ENCODE measurements around the gene LMCD1. TPM values are rescaled to one million over a fixed set of nuclear protein-coding genes. Genes with fewer than 3 reads are reported as not detected.
"Not testable (repeated sequence)": the region's sequence is repeated elsewhere in the genome, so short reads cannot be mapped to it uniquely, and the experiment has no call there.

LMCD1 gene
- total and polyA plus RNA-seq, 4 experiments from 2014 or later, result 0.53 to 2.2 (median 1.3) TPM

DNA sequence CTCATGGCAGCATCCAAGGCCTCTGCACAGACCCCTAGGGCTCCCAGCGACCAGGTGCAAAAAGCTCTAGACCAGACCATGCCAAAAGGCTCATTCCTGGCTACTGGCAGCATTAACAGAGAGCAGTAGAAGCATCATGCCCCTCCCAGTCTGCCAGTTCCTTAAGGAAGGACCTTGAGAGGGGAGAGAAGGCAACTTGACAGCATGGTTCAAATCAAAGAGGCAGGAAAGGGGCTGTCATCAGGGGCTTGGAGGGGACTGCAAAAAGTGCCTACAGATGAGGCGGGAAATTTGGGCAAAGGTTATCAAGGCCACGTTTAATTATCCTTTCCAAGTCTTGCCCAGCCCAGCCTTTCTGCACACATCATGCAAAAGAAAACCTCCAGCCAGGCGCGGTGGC lies 78.3 kb downstream of the LMCD1 start:
- intact Hi-C loops (cut with micrococcal nuclease), result no loop called here
- H3K4me1 ChIP-seq (ENCODE audit: insufficient read depth, low read length), result no peaks in the 10 kb centered on the region
- no peak overlapping the region for H3K27ac ChIP-seq (ENCODE audit: low read depth, low read length)
- POLR2A ChIA-PET (ENCODE audit: partially characterized antibody), result no interaction called here
- H3K4me3 ChIP-seq (ENCODE audit: low read length in 2 of 2), result no peak overlapping the region
- H3K27me3 ChIP-seq (ENCODE audit: insufficient read depth, low read length), result no peaks in the 10 kb centered on the region
- no peaks in the 10 kb centered on the region for H3K9me3 ChIP-seq (ENCODE audit: control insufficient read depth in 1 of 2, low read length in 2 of 2)
- no peak for DNase-seq
- H3K36me3 ChIP-seq (ENCODE audit: insufficient read depth, low read length), result no peaks in the 10 kb centered on the region
- Mint-ChIP-seq H3K4me1 (no peaks in the 10 kb centered on the region), H3K9me3 (peaks cover 0 to 9% (median 0%) of the 10 kb centered on the region in 8 donors), H3K27ac (no peak overlapping the region), H3K27me3 (peaks cover 0 to 2% of the 10 kb centered on the region in 2 donors), H3K4me3 (no peak overlapping the region), H3K36me3 (no peaks in the 10 kb centered on the region)
- CTCF ChIA-PET (ENCODE audit: partially characterized antibody), result no interaction called here

DNA sequence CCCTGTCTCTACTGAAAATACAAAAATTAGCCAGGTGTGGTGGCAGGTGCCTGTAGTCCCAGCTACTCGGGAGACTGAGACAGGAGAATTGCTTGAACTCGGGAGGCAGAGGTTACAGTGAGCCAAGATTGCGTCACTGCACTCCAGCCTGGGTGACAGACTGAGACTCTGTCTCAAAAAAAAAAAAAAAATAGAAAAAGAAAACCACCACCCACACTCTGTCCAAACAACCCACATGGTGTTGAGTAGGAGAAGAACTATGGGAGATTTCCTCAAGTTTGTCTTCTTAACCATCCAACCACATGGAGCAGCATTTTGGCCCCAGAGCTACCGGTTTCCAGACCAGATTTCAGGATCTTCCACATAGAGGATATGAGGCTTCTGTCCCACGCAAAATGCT lies 78.8 kb downstream of the LMCD1 start:
- H3K27ac Mint-ChIP-seq; H3K27me3 ChIP-seq (ENCODE audit: insufficient read depth, low read length); H3K4me1 Mint-ChIP-seq; H3K9me3 Mint-ChIP-seq; POLR2A ChIA-PET (ENCODE audit: partially characterized antibody); H3K27me3 Mint-ChIP-seq; H3K9me3 ChIP-seq (ENCODE audit: control insufficient read depth in 1 of 2, low read length in 2 of 2); H3K27ac ChIP-seq (ENCODE audit: low read depth, low read length); H3K36me3 Mint-ChIP-seq; CTCF ChIA-PET (ENCODE audit: partially characterized antibody); H3K36me3 ChIP-seq (ENCODE audit: insufficient read depth, low read length); H3K4me3 ChIP-seq (ENCODE audit: low read length in 2 of 2); intact Hi-C loops (cut with micrococcal nuclease); H3K4me3 Mint-ChIP-seq; DNase-seq; H3K4me1 ChIP-seq (ENCODE audit: insufficient read depth, low read length): not testable (repeated sequence)

GRCh38 chr3:8581373-8581772 lies 79.8 kb downstream of the LMCD1 start:
- H3K27ac ChIP-seq (ENCODE audit: low read depth, low read length), result no peak overlapping the region
- H3K27ac Mint-ChIP-seq, result no peak overlapping the region
- H3K36me3 ChIP-seq (ENCODE audit: insufficient read depth, low read length), result no peaks in the 10 kb centered on the region
- ChIA-PET POLR2A (ENCODE audit: partially characterized antibody) (no interaction called here), CTCF (ENCODE audit: partially characterized antibody) (no interaction called here)
- peaks cover 0 to 9% (median 0%) of the 10 kb centered on the region in 8 donors for H3K9me3 Mint-ChIP-seq
- no peaks in the 10 kb centered on the region for H3K4me1 ChIP-seq (ENCODE audit: insufficient read depth, low read length)
- no peak overlapping the region for H3K4me3 Mint-ChIP-seq
- H3K27me3 Mint-ChIP-seq, result peaks cover 0 to 2% of the 10 kb centered on the region in 2 donors
- no peaks in the 10 kb centered on the region for H3K36me3 Mint-ChIP-seq
- H3K9me3 ChIP-seq (ENCODE audit: control insufficient read depth in 1 of 2, low read length in 2 of 2), result no peaks in the 10 kb centered on the region
- no peak overlapping the region for H3K4me3 ChIP-seq (ENCODE audit: low read length in 2 of 2)
- no peaks in the 10 kb centered on the region for H3K4me1 Mint-ChIP-seq
- no peaks in the 10 kb centered on the region for H3K27me3 ChIP-seq (ENCODE audit: insufficient read depth, low read length)
- intact Hi-C loops (cut with micrococcal nuclease), result no loop called here
- no peak for DNase-seq

GRCh38 chr3:8581806-8582445 lies 80.3 kb downstream of the LMCD1 start:
- DNase-seq, result no peak
- no peak overlapping the region for H3K4me3 Mint-ChIP-seq
- H3K4me3 ChIP-seq (ENCODE audit: low read length in 2 of 2), result no peak overlapping the region
- H3K4me1 Mint-ChIP-seq, result no peaks in the 10 kb centered on the region
- no peaks in the 10 kb centered on the region for H3K27me3 ChIP-seq (ENCODE audit: insufficient read depth, low read length)
- intact Hi-C loops (cut with micrococcal nuclease), result no loop called here
- no peaks in the 10 kb centered on the region for H3K36me3 Mint-ChIP-seq
- no peaks in the 10 kb centered on the region for H3K36me3 ChIP-seq (ENCODE audit: insufficient read depth, low read length)
- no peak overlapping the region for H3K27ac Mint-ChIP-seq
- H3K27ac ChIP-seq (ENCODE audit: low read depth, low read length), result no peak overlapping the region
- CTCF ChIA-PET (ENCODE audit: partially characterized antibody), result no interaction called here
- H3K4me1 ChIP-seq (ENCODE audit: insufficient read depth, low read length), result no peaks in the 10 kb centered on the region
- POLR2A ChIA-PET (ENCODE audit: partially characterized antibody), result no interaction called here
- H3K27me3 Mint-ChIP-seq, result peaks cover 0 to 2% of the 10 kb centered on the region in 2 donors
- H3K9me3 ChIP-seq (ENCODE audit: control insufficient read depth in 1 of 2, low read length in 2 of 2), result no peaks in the 10 kb centered on the region
- peaks cover 0 to 9% (median 0%) of the 10 kb centered on the region in 8 donors for H3K9me3 Mint-ChIP-seq

GRCh38 chr3:8584661-8585060 lies 83.0 kb downstream of the LMCD1 start:
- Mint-ChIP-seq H3K27ac (no peak overlapping the region), H3K4me3 (no peak overlapping the region), H3K36me3 (no peaks in the 10 kb centered on the region), H3K27me3 (peaks cover 3 to 4% of the 10 kb centered on the region in 2 donors), H3K9me3 (peaks cover 0 to 2% (median 0%) of the 10 kb centered on the region in 8 donors), H3K4me1 (no peaks in the 10 kb centered on the region)
- no peak overlapping the region for H3K4me3 ChIP-seq (ENCODE audit: low read length in 2 of 2)
- intact Hi-C loops (cut with micrococcal nuclease), result no loop called here
- CTCF ChIA-PET (ENCODE audit: partially characterized antibody), result no interaction called here
- H3K9me3 ChIP-seq (ENCODE audit: control insufficient read depth in 1 of 2, low read length in 2 of 2), result no peaks in the 10 kb centered on the region
- POLR2A ChIA-PET (ENCODE audit: partially characterized antibody), result no interaction called here
- no peaks in the 10 kb centered on the region for H3K4me1 ChIP-seq (ENCODE audit: insufficient read depth, low read length)
- DNase-seq, result no peak
- no peak overlapping the region for H3K27ac ChIP-seq (ENCODE audit: low read depth, low read length)
- no peaks in the 10 kb centered on the region for H3K27me3 ChIP-seq (ENCODE audit: insufficient read depth, low read length)
- no peaks in the 10 kb centered on the region for H3K36me3 ChIP-seq (ENCODE audit: insufficient read depth, low read length)

GRCh38 chr3:8589880-8590556 lies 88.4 kb downstream of the LMCD1 start:
- no peak overlapping the region for H3K27ac ChIP-seq (ENCODE audit: low read depth, low read length)
- H3K4me3 ChIP-seq (ENCODE audit: low read length in 2 of 2), result no peak overlapping the region
- no peak overlapping the region for H3K4me3 Mint-ChIP-seq
- H3K27me3 ChIP-seq (ENCODE audit: insufficient read depth, low read length), result no peaks in the 10 kb centered on the region
- no peaks in the 10 kb centered on the region for H3K9me3 Mint-ChIP-seq
- no peaks in the 10 kb centered on the region for H3K36me3 Mint-ChIP-seq
- no peak for DNase-seq
- H3K4me1 Mint-ChIP-seq, result no peaks in the 10 kb centered on the region
- H3K9me3 ChIP-seq (ENCODE audit: control insufficient read depth in 1 of 2, low read length in 2 of 2), result no peaks in the 10 kb centered on the region
- H3K27me3 Mint-ChIP-seq, result peaks cover 1 to 6% of the 10 kb centered on the region in 2 donors
- ChIA-PET CTCF (ENCODE audit: partially characterized antibody) (no interaction called here), POLR2A (ENCODE audit: partially characterized antibody) (no interaction called here)
- intact Hi-C loops (cut with micrococcal nuclease), result no loop called here
- no peaks in the 10 kb centered on the region for H3K36me3 ChIP-seq (ENCODE audit: insufficient read depth, low read length)
- no peaks in the 10 kb centered on the region for H3K4me1 ChIP-seq (ENCODE audit: insufficient read depth, low read length)
- no peak overlapping the region for H3K27ac Mint-ChIP-seq

- no peak for DNase-seq
- intact Hi-C loops (cut with micrococcal nuclease), result no loop called here
- Histone ChIP-seq H3K27ac (ENCODE audit: low read depth, low read length) (no peak overlapping the region), H3K36me3 (ENCODE audit: insufficient read depth, low read length) (no peaks in the 10 kb centered on the region), H3K4me3 (ENCODE audit: low read length in 2 of 2) (no peak overlapping the region), H3K27me3 (ENCODE audit: insufficient read depth, low read length) (no peaks in the 10 kb centered on the region), H3K9me3 (ENCODE audit: control insufficient read depth in 1 of 2, low read length in 2 of 2) (no peaks in the 10 kb centered on the region), H3K4me1 (ENCODE audit: insufficient read depth, low read length) (no peaks in the 10 kb centered on the region)
- CTCF ChIA-PET (ENCODE audit: partially characterized antibody), result no interaction called here
- H3K4me1 Mint-ChIP-seq, result no peaks in the 10 kb centered on the region
- no peak overlapping the region for H3K27ac Mint-ChIP-seq
- POLR2A ChIA-PET (ENCODE audit: partially characterized antibody), result no interaction called here
- no peak overlapping the region for H3K4me3 Mint-ChIP-seq
- no peaks in the 10 kb centered on the region for H3K9me3 Mint-ChIP-seq
- peaks cover 0 to 4% of the 10 kb centered on the region in 2 donors for H3K27me3 Mint-ChIP-seq
- H3K36me3 Mint-ChIP-seq, result no peaks in the 10 kb centered on the region
Measured at GRCh38 chr3:8593021-8593827, 91.6 kb downstream of the LMCD1 start.

Data from CD4-positive, alpha-beta memory T cell (primary cell).